ENCODE measurements around the gene LENG9.

DNA sequence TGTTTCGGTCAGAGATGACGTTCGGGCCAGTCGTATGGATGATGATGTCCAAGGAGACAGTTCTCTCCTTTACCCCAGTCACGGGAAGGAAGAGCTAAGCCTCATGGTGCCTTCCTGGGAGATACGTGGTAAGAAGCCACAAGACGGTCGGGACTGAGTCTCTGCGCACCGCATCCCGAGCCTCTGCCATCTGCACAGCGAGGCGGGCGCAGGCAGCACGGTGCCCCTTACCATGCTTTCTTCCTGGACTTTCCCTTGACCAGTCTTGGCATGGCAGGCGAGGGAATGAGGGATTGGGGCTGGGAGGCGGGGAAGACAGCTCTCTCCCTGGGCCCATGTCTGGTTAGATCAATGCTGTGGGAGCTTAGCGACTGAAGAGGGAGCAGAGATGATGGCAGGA is 29.0 kb upstream of the LENG9 start:
- TF ChIP-seq, protein P1, sequence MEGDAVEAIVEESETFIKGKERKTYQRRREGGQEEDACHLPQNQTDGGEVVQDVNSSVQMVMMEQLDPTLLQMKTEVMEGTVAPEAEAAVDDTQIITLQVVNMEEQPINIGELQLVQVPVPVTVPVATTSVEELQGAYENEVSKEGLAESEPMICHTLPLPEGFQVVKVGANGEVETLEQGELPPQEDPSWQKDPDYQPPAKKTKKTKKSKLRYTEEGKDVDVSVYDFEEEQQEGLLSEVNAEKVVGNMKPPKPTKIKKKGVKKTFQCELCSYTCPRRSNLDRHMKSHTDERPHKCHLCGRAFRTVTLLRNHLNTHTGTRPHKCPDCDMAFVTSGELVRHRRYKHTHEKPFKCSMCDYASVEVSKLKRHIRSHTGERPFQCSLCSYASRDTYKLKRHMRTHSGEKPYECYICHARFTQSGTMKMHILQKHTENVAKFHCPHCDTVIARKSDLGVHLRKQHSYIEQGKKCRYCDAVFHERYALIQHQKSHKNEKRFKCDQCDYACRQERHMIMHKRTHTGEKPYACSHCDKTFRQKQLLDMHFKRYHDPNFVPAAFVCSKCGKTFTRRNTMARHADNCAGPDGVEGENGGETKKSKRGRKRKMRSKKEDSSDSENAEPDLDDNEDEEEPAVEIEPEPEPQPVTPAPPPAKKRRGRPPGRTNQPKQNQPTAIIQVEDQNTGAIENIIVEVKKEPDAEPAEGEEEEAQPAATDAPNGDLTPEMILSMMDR (IDR thresholded peaks at IDR 0.05; ENCODE audit: poor library complexity): no peak
- no peak for TF ChIP-seq EZH2phosphoT487 (IDR thresholded peaks at IDR 0.05; ENCODE audit: low read depth, severe bottlenecking, unreplicated experiment)
- TF ChIP-seq EZH2 (IDR thresholded peaks at IDR 0.05; ENCODE audit: borderline replicate concordance): no peak

Data from hepatocyte (in vitro differentiated cells).